SK-N-MC (cell line): ENCODE results near the gene SMCO3.

Experiments
- DNase-seq: peaks from one replicate; pipeline ENCODE4 v3.0.0-alpha.2; 2011; ENCODE audit warnings: low read depth, low spot score
- H3K27ac ChIP-seq: fragments of 200-600 bp; sonication (generic); 2 replicates; pipeline ENCODE4 v1.5.1; 2016; ENCODE audit warnings: mixed run types
- H3K36me3 ChIP-seq: fragments of 200-600 bp; sonication (generic); 2 replicates; pipeline ENCODE4 v1.6.1; 2017; ENCODE audit warnings: antibody characterized with exemption, low read length, mixed read lengths; ENCODE audit not compliant: insufficient read depth
- H3K4me3 ChIP-seq: fragments of 200-600 bp; sonication (generic); 2 replicates; pipeline ENCODE4 v1.5.1; 2016
- H3K9ac ChIP-seq: fragments of 200-600 bp; sonication (generic); 2 replicates; pipeline ENCODE4 v1.8.0; 2017; ENCODE audit warnings: mixed run types, mixed read lengths; ENCODE audit not compliant: insufficient read length
- H3K9me3 ChIP-seq: fragments of 200-600 bp; sonication (generic); 2 replicates; pipeline ENCODE4 v1.6.1; 2017; ENCODE audit warnings: low read depth, mild to moderate bottlenecking, antibody characterized with exemption, low read length, moderate library complexity, mixed read lengths
- EZH2 ChIP-seq: fragments of 200-600 bp; sonication (generic); IDR thresholded peaks from one replicate; pipeline ENCODE4 v1.6.1; 2017; ENCODE audit warnings: antibody characterized with exemption
- FOXP2 ChIP-seq: optimal IDR thresholded peaks from 2 replicates; pipeline ENCODE3; 2011; ENCODE audit warnings: mild to moderate bottlenecking, moderate library complexity; ENCODE audit not compliant: insufficient read depth; ENCODE audit errors: extremely low read length, control extremely low read depth
- POLR2AphosphoS5 ChIP-seq: IDR thresholded peaks from 2 replicates; pipeline ENCODE4 v1.6.1; 2012; ENCODE audit warnings: mild to moderate bottlenecking, low read depth, low read length, borderline replicate concordance

The SMCO3 gene

DNA sequence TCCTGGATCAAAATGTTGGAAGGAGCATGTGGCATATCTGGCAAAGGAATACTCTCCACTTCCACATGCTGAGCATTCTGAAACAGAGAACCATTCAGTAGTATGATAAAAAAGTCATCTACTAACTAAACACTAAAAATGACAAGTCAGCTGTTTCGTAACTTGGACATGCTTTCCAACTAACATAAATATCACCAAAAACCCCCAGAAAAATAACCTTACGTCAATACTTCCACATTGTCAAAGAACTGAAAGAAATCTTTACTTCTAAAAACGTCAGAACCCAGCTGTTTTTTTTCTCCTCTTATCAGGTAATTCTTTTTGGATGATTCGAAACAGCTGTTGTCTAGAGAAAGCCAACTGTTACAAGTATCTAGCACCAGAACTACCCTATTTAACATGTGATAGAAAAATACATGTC, 18.9 kb downstream of the SMCO3 start:
- H3K27ac ChIP-seq = no peak overlapping the region
- no peak for DNase-seq
- no peak overlapping the region for H3K4me3 ChIP-seq
- H3K36me3 ChIP-seq = peaks cover 96% of the 10 kb centered on the region
- TF ChIP-seq EZH2 (no peak), POLR2AphosphoS5 (no peak), FOXP2 (no peak)
- no peak overlapping the region for H3K9ac ChIP-seq
- no peaks in the 10 kb centered on the region for H3K9me3 ChIP-seq

DNA sequence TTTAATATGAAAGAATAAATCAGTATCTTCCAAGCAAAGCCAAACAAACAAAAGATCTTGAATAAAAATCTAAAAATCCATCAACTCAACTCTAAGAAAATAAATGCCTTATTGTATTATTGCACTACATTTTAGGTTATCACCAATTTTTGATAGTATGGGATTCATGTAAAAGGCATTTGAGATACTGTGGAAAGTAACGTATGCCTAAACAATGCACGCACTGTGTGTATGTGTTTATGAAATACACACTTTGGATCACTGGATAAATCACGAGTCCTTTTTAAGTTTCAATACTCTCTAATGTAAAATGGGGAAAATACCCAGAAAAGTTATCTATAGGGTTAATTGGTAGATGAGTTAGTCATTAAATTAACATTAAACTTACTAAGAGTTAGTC, 28.4 kb downstream of the SMCO3 start:
- Histone ChIP-seq H3K36me3 (peaks cover 69% of the 10 kb centered on the region), H3K4me3 (no peak overlapping the region), H3K27ac (no peak overlapping the region), H3K9ac (no peak overlapping the region), H3K9me3 (no peaks in the 10 kb centered on the region)
- DNase-seq = no peak
- TF ChIP-seq EZH2 = no peak
- no peak for TF ChIP-seq FOXP2

DNA sequence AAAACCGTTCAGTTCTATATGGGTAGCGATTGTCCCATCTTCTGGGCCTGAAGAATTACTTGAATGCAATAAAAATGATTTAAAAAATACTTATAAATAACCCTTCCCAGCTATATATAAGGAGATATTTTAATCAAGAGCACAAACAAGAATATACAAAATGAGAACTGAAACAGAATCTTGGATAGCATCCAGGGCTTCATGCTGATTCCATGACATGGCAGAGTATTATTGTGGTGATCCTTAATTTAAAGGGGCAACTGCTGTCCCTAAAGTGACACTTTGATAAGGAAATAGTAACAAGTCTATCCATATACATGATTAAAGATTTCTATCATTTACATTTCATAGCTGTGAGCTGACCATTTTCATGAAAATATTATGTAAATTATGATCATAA, 29.5 kb downstream of the SMCO3 start:
- TF ChIP-seq EZH2 = no peak
- TF ChIP-seq FOXP2 = no peak
- TF ChIP-seq POLR2AphosphoS5 = no peak
- no peaks in the 10 kb centered on the region for H3K9me3 ChIP-seq
- DNase-seq = no peak
- H3K36me3 ChIP-seq = peaks cover 58% of the 10 kb centered on the region
- H3K9ac ChIP-seq = no peak overlapping the region
- H3K4me3 ChIP-seq = no peak overlapping the region
- no peak overlapping the region for H3K27ac ChIP-seq

DNA sequence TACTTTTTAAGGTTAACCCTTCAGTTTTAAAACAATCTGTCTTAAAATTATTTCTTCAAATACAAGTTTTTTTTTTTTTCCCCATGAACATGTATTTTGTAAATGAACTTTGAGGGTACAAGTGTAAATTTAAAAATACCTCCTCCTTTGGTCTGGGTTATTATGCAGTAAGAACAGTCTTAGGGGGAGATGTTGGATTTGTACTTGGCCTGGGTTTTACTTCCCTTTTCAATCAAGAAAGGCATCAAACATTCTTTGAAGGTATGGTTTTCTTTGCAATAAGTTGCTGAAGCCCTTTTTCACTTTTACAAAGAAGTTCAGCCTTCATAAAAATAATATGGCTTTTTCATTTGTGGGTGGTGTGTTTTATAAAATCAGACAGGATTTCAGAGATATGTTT, 31.2 kb downstream of the SMCO3 start:
- no peak overlapping the region for H3K27ac ChIP-seq
- TF ChIP-seq POLR2AphosphoS5 (no peak), FOXP2 (no peak), EZH2 (no peak)
- no peaks in the 10 kb centered on the region for H3K9me3 ChIP-seq
- peaks cover 40% of the 10 kb centered on the region for H3K36me3 ChIP-seq
- DNase-seq = no peak
- H3K4me3 ChIP-seq = no peak overlapping the region
- no peak overlapping the region for H3K9ac ChIP-seq

DNA sequence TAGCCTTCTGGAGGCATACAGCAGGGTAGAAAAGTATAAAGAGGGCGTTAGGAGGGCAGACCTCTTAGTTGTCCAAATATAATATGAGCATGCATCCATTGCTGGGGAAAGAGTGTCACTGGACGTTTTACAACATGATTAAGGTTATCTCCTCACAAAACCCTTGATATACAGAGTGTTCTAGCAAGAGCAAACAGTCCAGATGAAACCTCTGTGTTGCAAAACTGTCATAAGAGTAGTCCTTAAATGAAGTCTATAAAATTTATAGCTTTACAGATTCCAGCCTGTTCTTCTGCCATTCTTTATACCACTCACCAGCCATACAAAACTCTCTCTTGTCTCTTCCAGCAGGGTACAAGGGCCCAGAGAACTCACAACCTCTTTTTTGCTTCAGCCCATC, 32.4 kb downstream of the SMCO3 start:
- no peak for TF ChIP-seq FOXP2
- no peak for TF ChIP-seq EZH2
- TF ChIP-seq POLR2AphosphoS5 = no peak
- H3K9me3 ChIP-seq = no peaks in the 10 kb centered on the region
- no peak for DNase-seq
- H3K27ac ChIP-seq = no peak overlapping the region
- no peak overlapping the region for H3K9ac ChIP-seq
- no peak overlapping the region for H3K4me3 ChIP-seq
- H3K36me3 ChIP-seq = peaks cover 29% of the 10 kb centered on the region

- no peak overlapping the region for H3K27ac ChIP-seq
- H3K9ac ChIP-seq = no peak overlapping the region
- H3K9me3 ChIP-seq = no peaks in the 10 kb centered on the region
- TF ChIP-seq FOXP2 = no peak
- TF ChIP-seq POLR2AphosphoS5 = no peak
- no peak for TF ChIP-seq EZH2
- H3K36me3 ChIP-seq = peaks cover 21% of the 10 kb centered on the region
- DNase-seq = no peak
- H3K4me3 ChIP-seq = no peak overlapping the region
Measured at GRCh38 chr12:14780859-14781258, 33.1 kb downstream of the SMCO3 start.

- peaks cover 11% of the 10 kb centered on the region for H3K36me3 ChIP-seq
- H3K4me3 ChIP-seq = no peak overlapping the region
- no peak overlapping the region for H3K9ac ChIP-seq
- no peak for DNase-seq
- no peak overlapping the region for H3K27ac ChIP-seq
- H3K9me3 ChIP-seq = no peaks in the 10 kb centered on the region
- TF ChIP-seq EZH2 = no peak
- no peak for TF ChIP-seq POLR2AphosphoS5
- no peak for TF ChIP-seq FOXP2
Measured at GRCh38 chr12:14779834-14780233, 34.1 kb downstream of the SMCO3 start.

DNA sequence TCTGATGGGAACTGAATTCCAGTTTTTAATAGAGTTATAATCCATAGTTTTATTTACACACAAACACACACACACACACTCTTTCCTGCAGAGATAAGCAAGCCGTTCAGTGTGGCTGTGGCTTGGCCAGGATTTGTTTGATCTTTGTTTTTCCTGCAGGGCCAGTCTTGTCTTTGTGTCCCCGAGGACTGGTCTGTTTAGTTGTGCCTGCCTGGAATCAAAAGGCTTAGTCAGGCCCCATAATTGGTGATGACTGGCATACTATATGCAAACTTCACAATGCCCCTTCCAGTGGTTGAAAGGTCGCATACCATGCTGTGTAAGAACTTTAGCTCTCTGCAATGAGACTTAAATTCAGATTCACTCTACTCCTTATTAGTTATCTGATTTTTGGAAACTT, 36.7 kb downstream of the SMCO3 start:
- TF ChIP-seq POLR2AphosphoS5 (no peak), FOXP2 (no peak), EZH2 (no peak)
- no peak overlapping the region for H3K9ac ChIP-seq
- no peak for DNase-seq
- H3K9me3 ChIP-seq = no peaks in the 10 kb centered on the region
- H3K4me3 ChIP-seq = no peak overlapping the region
- H3K27ac ChIP-seq = no peak overlapping the region
- no peaks in the 10 kb centered on the region for H3K36me3 ChIP-seq

DNA sequence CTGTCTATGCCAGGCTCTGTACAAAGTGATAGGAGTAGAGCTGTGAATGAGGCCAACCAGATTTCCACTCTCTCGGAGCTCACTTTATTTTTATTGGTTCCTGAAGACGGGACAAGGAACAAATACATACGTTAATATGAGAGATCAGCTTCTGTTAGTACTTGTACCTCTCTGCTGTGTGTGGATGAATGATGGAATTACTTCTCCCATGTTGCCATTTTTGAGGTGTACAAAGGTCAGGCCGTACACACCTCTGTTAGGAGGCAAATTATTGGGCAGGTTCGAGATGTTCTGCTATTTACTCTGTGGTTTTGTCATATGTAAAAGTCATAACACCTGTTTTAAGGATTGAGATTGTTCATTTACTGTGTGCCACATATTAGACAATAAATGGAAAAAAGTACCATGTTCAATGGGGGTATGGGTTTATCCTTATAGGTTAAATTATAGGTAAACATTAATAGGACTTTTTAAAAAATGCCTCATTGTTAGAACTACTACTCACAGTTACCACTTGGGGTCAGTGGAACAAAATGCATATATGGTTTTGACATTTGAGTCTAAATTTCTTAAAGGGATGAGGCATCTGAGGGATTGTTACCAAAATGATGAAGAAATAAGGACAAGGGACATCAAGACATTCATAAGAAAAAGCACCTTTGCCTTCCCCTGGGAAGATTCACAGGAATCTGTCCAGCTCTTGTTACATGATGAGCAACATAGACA, 37.6 kb downstream of the SMCO3 start:
- Histone ChIP-seq H3K9ac (no peak overlapping the region), H3K27ac (no peak overlapping the region)

More for the DNA sequence above, 37.6 kb downstream of the SMCO3 start:
- TF ChIP-seq FOXP2 (no peak), POLR2AphosphoS5 (no peak), EZH2 (no peak)
- no peaks in the 10 kb centered on the region for H3K36me3 ChIP-seq
- H3K9me3 ChIP-seq = no peaks in the 10 kb centered on the region
- DNase-seq = no peak
- no peak overlapping the region for H3K4me3 ChIP-seq
